ENCODE results near the gene SPATA2. TPM values are rescaled to one million over a fixed set of nuclear protein-coding genes. Genes with fewer than 3 reads are reported as not detected.
"Not testable (repeated sequence)": the region's sequence is repeated elsewhere in the genome, so short reads cannot be mapped to it uniquely, and the experiment has no call there.

The SPATA2 gene, protein sequence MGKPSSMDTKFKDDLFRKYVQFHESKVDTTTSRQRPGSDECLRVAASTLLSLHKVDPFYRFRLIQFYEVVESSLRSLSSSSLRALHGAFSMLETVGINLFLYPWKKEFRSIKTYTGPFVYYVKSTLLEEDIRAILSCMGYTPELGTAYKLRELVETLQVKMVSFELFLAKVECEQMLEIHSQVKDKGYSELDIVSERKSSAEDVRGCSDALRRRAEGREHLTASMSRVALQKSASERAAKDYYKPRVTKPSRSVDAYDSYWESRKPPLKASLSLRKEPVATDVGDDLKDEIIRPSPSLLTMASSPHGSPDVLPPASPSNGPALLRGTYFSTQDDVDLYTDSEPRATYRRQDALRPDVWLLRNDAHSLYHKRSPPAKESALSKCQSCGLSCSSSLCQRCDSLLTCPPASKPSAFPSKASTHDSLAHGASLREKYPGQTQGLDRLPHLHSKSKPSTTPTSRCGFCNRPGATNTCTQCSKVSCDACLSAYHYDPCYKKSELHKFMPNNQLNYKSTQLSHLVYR
- total RNA-seq (1 to 10 TPM; 2.1 to 4.7 (median 2.7) TPM), polyA plus RNA-seq (10 to 100 TPM; 10.7 to 12.5 (median 10.8) TPM)

DNA sequence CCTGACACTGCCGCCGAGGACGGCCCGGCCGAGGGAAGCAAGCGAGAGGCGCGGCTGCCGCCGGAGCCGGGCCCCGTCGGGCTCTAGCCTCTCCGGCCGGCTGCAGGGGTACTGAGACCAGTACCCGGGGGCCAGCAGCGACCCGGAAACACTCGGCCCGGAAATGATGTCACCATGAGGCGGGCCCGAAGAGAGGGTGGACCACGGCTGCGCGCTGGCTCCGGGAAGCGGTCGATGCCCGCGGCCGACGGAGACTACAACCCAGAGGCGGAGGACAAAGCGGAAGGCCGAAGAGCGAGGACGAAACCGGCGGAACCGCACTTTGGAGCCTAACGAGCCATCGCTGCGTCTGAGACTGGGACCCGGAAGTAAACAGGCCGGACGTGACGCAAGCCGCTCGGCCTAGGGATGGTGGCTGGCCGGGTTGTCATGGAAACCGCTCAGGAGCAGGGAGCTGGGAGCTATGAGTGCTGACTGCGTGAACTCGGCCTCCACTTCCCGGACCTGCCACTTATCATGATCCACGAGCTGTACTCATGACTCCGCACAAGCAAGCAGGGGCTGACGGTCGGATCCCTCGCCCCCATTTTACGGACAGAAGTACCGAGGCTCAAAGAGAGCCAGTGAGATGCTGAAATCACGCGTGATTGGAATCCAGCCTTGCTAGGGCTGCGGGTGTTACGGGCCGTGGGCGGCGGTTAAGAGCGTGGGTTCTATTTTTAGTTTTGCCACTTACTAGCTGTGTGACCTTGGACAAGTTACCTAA lies at the start of gene SPATA2:
SPATA2 (minus strand) TSS at position 150 of the 766 bp plus-strand sequence. CDS start 7,039 bp downstream, outside the sequence.
- intact Hi-C loops (cut with DNase I), result loop anchor here (10.0 kb wide), 1 partner anchor 281 kb away; no protein-coding TSS in a partner anchor
- H3K9me3 ChIP-seq, result no peaks in the 10 kb centered on the region
- peak within 1 kb of the TSS; percentile 95 to 100 (median 98) for H3K27ac ChIP-seq
- peak within 1 kb of the TSS; percentile 95 to 100 (median 100) for H3K4me3 ChIP-seq
- WGBS, 2 donors, result 0 to 1% methylated on average over 69 of the region's 69 CpGs
- peak; percentile 99 for DNase-seq
- H3K4me1 ChIP-seq, result peaks cover 0 to 40% (median 26%) of the 10 kb centered on the region in 4 donors
- no peaks in the 10 kb centered on the region for H3K27me3 ChIP-seq
- H3K36me3 ChIP-seq, result no peaks in the 10 kb centered on the region
- TF ChIP-seq POLR2A (IDR thresholded peaks at IDR 0.05), result peak; percentile 52 to 66
- peak in 1 of 4 donors; percentile 13 for TF ChIP-seq EP300 (IDR thresholded peaks at IDR 0.05)
- TF ChIP-seq, protein P1, sequence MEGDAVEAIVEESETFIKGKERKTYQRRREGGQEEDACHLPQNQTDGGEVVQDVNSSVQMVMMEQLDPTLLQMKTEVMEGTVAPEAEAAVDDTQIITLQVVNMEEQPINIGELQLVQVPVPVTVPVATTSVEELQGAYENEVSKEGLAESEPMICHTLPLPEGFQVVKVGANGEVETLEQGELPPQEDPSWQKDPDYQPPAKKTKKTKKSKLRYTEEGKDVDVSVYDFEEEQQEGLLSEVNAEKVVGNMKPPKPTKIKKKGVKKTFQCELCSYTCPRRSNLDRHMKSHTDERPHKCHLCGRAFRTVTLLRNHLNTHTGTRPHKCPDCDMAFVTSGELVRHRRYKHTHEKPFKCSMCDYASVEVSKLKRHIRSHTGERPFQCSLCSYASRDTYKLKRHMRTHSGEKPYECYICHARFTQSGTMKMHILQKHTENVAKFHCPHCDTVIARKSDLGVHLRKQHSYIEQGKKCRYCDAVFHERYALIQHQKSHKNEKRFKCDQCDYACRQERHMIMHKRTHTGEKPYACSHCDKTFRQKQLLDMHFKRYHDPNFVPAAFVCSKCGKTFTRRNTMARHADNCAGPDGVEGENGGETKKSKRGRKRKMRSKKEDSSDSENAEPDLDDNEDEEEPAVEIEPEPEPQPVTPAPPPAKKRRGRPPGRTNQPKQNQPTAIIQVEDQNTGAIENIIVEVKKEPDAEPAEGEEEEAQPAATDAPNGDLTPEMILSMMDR (IDR thresholded peaks at IDR 0.05), result no peak
- peak; percentile 63 to 89 (median 80) for TF ChIP-seq POLR2AphosphoS5 (IDR thresholded peaks at IDR 0.05)

DNA sequence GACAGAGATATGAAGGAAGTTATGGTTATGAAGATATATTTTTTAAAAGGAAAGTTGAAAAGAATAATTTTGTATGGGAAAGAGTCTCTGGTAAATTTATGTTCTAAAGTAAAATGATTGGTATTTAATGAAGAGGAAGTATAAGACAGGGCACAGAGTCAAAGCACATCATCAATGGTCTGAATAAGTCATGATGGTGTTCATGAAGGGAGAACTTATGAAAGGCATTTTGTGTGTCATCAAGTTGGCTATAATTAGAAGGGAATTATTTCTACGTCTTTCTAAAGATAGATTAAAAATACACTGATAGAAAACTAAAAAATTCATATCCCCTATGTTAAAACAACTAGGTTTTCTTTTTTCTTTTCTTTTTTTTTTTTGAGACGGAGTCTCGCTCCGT lies 46.1 kb upstream of the SPATA2 start:
- DNase-seq, result no peak
- Histone ChIP-seq H3K27ac (no peak overlapping the region), H3K36me3 (peaks cover 0 to 47% (median 6%) of the 10 kb centered on the region in 4 donors), H3K27me3 (no peaks in the 10 kb centered on the region), H3K9me3 (no peaks in the 10 kb centered on the region), H3K4me3 (no peak overlapping the region), H3K4me1 (no peaks in the 10 kb centered on the region)
- intact Hi-C loops (cut with DNase I), result no loop called here
- 94 to 95% methylated on average over 4 of the region's 4 CpGs for WGBS, 2 donors
- TF ChIP-seq POLR2A (IDR thresholded peaks at IDR 0.05) (no peak), EP300 (IDR thresholded peaks at IDR 0.05) (no peak), POLR2AphosphoS5 (IDR thresholded peaks at IDR 0.05) (no peak)
- TF ChIP-seq, protein P1 (IDR thresholded peaks at IDR 0.05), result no peak

DNA sequence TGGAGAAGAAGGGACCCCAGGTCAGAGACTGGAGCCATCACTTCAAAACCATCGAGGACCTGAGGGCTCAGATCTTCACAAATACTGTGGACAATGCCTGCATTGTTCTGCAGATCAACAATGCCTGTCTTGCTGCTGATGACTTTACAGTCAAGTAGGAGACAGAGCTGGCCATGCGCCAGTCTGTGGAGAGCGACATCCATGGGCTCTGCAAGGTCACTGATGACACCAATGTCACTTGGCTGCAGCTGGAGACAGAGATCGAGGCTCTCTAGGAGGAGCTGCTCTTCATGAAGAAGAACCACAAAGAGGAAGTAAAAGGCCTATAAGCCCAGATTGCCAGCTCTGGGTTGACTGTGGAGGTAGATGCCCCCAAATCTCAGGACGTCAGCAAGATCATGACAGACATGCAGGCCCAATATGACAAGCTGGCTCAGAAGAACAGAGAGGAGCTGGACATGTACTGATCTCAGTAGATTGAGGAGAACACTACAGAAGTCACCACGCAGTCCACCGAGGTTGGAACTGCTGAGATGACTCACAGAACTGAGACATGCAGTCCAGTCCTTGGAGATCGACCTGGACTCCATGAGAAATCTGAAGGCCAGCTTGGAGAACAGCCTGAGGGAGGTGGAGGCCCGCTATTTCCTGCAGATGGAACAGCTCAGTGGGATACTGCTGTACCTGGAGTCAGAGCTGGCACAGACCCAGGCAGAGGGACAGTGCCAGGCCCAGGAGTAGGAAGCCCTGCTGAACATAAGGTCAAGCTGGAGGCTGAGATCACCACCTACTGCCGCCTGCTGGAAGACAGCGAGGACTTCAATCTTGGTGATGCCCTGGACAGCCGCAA lies 42.0 kb upstream of the SPATA2 start:
- peaks cover 6 to 73% (median 40%) of the 10 kb centered on the region in 4 donors for H3K36me3 ChIP-seq
- intact Hi-C loops (cut with DNase I), result not testable (repeated sequence)

DNA sequence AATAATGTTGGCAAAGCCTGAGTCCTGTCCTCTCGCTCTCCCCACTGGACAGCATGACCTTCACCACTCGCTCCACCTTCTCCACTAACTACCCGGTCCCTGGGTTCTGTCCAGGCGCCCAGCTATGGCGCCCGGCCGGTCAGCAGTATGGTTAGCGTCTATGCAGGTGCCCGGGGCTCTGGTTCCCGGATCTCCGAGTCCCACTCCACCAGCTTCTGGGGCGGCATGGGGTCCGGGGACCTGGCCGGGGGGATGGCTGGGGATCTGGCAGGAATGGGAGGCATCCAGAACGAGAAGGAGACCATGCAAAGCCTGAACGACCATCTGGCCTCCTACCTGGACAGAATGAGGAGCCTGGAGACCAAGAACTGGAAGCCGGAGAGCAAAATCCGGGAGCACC lies 41.4 kb upstream of the SPATA2 start:
- TF ChIP-seq EP300 (IDR thresholded peaks at IDR 0.05) (no peak), POLR2AphosphoS5 (IDR thresholded peaks at IDR 0.05) (no peak), POLR2A (IDR thresholded peaks at IDR 0.05) (no peak)
- TF ChIP-seq, protein P1 (IDR thresholded peaks at IDR 0.05), result no peak
- Histone ChIP-seq H3K4me1 (no peaks in the 10 kb centered on the region), H3K9me3 (no peaks in the 10 kb centered on the region), H3K27ac (no peak overlapping the region), H3K27me3 (no peaks in the 10 kb centered on the region), H3K36me3 (peaks cover 12 to 79% (median 47%) of the 10 kb centered on the region in 4 donors), H3K4me3 (no peak overlapping the region)
- intact Hi-C loops (cut with DNase I), result no loop called here
- peak; percentile 56 for DNase-seq
- 95 to 96% methylated on average over 18 of the region's 18 CpGs for WGBS, 2 donors

More for the DNA sequence above, 42.0 kb upstream of the SPATA2 start:
- not testable (repeated sequence) for H3K27ac ChIP-seq, H3K4me3 ChIP-seq, H3K27me3 ChIP-seq, H3K4me1 ChIP-seq, H3K9me3 ChIP-seq
- 82 to 85% methylated on average over 12 of the region's 12 CpGs for WGBS, 2 donors
- peak; percentile 65 for DNase-seq

DNA sequence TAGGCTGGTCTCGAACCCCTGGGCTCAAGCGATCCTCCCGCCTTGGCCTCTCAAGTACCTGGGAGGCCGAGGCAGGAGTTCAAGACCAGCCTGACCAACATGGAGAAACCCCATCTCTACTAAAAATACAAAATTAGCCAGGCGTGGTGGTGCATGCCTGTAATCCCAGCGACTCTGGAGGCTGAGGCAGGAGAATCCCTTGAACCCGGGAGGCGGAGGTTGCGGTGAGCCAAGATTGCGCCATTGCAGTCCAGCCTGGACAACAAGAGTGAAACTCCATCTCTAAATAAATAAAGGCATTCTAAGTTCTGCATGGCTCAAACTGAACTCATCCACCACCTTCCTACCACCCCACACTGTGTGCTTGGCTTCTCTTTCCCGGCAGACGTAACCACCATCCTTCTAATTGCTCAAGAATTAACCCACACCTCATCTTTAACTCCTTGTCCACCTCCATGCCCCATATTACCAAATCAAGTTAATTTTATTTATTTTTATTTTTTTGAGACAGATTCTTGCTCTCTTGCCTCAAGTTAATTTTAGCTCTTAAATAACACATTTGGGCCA lies 40.6 kb upstream of the SPATA2 start:
- H3K9me3 ChIP-seq; intact Hi-C loops (cut with DNase I); DNase-seq; H3K27ac ChIP-seq; H3K4me1 ChIP-seq; H3K27me3 ChIP-seq; H3K4me3 ChIP-seq: not testable (repeated sequence)
- WGBS, 2 donors, result 94% methylated on average over 12 of the region's 12 CpGs
- peaks cover 17 to 87% (median 51%) of the 10 kb centered on the region in 4 donors for H3K36me3 ChIP-seq
